ENCODE measurements around the gene MED12L.
A peak's percentile ranks its signal among the peaks of the same experiment; 100 is the strongest.

MED12L gene

DNA sequence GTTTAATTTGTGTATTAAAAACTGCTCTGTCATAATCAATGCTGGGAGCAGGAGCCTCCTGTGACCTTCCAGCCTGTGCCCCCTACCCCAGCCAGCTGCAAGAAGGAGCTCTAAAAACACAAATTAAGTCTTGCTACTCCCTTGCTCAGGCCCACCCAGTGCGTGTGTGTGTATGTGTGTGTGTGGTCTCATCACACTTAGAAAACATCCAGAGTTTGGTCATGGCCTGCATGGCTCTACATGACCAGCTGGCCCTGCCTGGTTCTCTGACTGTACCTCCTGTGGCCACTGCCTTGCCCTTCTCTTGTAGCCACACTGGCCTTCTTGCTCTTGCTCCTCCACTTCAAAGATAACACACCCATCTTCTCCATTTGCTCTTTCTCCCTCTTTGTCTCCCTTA, 179.1 kb downstream of the MED12L start:
- no peak for DNase-seq (ENCODE audit: low read depth, low spot score)
- no peak overlapping the region for H3K9ac ChIP-seq (ENCODE audit: insufficient read length)
- TF ChIP-seq POLR2AphosphoS5 (IDR thresholded peaks at IDR 0.05; ENCODE audit: borderline replicate concordance, low read depth, low read length): no peak
- TF ChIP-seq EZH2 (IDR thresholded peaks at IDR 0.05): no peak
- no peak for TF ChIP-seq FOXP2 (optimal IDR thresholded peaks at IDR 0.05; ENCODE audit: control extremely low read depth, extremely low read length, insufficient read depth)
- H3K4me3 ChIP-seq: no peak overlapping the region
- H3K36me3 ChIP-seq (ENCODE audit: insufficient read depth, low read length): no peaks in the 10 kb centered on the region
- no peak overlapping the region for H3K27ac ChIP-seq
- H3K9me3 ChIP-seq (ENCODE audit: low read depth, low read length): no peaks in the 10 kb centered on the region

DNA sequence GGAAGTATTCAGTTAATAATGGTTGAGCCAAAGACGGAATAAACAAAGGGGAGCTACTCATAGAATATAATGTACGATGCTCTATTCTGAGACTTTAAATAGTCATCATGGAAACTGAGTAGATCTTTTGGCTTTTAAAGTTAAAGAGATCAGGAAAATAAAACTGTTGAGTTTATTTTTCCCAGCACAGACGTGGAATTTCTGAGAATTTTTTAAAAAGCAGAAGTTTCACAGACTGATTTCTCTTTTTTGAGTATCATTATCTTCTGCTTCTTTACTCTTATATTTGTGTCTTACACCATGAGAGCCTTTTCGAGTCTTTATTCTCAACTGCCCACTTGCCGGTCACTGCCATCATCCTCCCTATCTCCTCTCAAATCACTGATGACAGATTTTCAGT, 179.7 kb downstream of the MED12L start:
- Histone ChIP-seq H3K9ac (ENCODE audit: insufficient read length) (no peak overlapping the region), H3K27ac (no peak overlapping the region), H3K36me3 (ENCODE audit: insufficient read depth, low read length) (no peaks in the 10 kb centered on the region), H3K9me3 (ENCODE audit: low read depth, low read length) (no peaks in the 10 kb centered on the region), H3K4me3 (no peak overlapping the region)
- DNase-seq (ENCODE audit: low read depth, low spot score): no peak
- TF ChIP-seq POLR2AphosphoS5 (IDR thresholded peaks at IDR 0.05; ENCODE audit: borderline replicate concordance, low read depth, low read length): no peak
- no peak for TF ChIP-seq FOXP2 (optimal IDR thresholded peaks at IDR 0.05; ENCODE audit: control extremely low read depth, extremely low read length, insufficient read depth)
- no peak for TF ChIP-seq EZH2 (IDR thresholded peaks at IDR 0.05)

DNA sequence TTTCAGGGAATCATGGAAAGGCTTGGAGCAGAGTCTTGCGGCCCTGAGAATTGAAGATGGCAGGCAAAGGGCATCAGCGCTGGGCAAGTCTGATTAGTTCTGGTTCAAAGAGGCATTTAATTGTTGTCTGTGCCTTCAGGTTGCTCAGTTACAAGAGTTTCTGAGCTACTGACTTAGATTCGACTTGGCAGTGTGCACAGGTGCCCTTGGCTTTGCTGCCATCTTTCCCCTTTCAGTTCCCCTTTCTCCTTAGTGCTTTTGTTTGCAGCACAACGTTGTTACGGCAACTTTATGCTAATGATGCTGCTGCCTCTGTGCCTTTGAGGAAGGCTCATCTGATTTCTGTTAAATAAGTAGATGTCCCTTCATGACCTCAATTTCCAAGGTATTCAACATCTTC, 180.4 kb downstream of the MED12L start:
- no peak overlapping the region for H3K4me3 ChIP-seq
- no peak for DNase-seq (ENCODE audit: low read depth, low spot score)
- H3K9me3 ChIP-seq (ENCODE audit: low read depth, low read length): no peaks in the 10 kb centered on the region
- no peaks in the 10 kb centered on the region for H3K36me3 ChIP-seq (ENCODE audit: insufficient read depth, low read length)
- H3K9ac ChIP-seq (ENCODE audit: insufficient read length): no peak overlapping the region
- no peak overlapping the region for H3K27ac ChIP-seq
- TF ChIP-seq EZH2 (IDR thresholded peaks at IDR 0.05) (no peak), POLR2AphosphoS5 (IDR thresholded peaks at IDR 0.05; ENCODE audit: borderline replicate concordance, low read depth, low read length) (no peak), FOXP2 (optimal IDR thresholded peaks at IDR 0.05; ENCODE audit: control extremely low read depth, extremely low read length, insufficient read depth) (no peak)

DNA sequence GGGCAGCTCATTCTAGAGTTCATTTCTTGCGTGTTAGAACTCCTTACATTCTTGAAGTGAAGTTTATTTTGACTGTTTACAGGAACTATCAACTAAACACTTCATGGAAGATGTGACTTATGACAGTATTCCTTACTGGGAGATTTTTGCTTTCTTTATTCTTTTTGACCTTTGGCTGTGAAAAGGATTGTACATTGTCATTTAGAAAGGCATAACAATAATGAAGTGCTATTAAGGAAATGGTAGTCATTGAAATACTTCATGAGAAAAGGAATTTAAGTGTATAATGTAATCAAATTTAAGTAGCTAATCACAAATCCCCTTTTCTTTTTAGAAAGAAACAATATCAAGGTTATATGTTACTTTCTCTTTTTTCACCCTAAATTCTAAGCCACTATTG, 181.6 kb downstream of the MED12L start:
- TF ChIP-seq POLR2AphosphoS5 (IDR thresholded peaks at IDR 0.05; ENCODE audit: borderline replicate concordance, low read depth, low read length): no peak
- no peak for TF ChIP-seq FOXP2 (optimal IDR thresholded peaks at IDR 0.05; ENCODE audit: control extremely low read depth, extremely low read length, insufficient read depth)
- Histone ChIP-seq H3K9ac (ENCODE audit: insufficient read length) (no peak overlapping the region), H3K4me3 (peak overlapping the region; percentile 64), H3K27ac (peak overlapping the region; percentile 89; the same call in 1 of the 2 replicates), H3K9me3 (ENCODE audit: low read depth, low read length) (no peaks in the 10 kb centered on the region), H3K36me3 (ENCODE audit: insufficient read depth, low read length) (no peaks in the 10 kb centered on the region)
- no peak for DNase-seq (ENCODE audit: low read depth, low spot score)

DNA sequence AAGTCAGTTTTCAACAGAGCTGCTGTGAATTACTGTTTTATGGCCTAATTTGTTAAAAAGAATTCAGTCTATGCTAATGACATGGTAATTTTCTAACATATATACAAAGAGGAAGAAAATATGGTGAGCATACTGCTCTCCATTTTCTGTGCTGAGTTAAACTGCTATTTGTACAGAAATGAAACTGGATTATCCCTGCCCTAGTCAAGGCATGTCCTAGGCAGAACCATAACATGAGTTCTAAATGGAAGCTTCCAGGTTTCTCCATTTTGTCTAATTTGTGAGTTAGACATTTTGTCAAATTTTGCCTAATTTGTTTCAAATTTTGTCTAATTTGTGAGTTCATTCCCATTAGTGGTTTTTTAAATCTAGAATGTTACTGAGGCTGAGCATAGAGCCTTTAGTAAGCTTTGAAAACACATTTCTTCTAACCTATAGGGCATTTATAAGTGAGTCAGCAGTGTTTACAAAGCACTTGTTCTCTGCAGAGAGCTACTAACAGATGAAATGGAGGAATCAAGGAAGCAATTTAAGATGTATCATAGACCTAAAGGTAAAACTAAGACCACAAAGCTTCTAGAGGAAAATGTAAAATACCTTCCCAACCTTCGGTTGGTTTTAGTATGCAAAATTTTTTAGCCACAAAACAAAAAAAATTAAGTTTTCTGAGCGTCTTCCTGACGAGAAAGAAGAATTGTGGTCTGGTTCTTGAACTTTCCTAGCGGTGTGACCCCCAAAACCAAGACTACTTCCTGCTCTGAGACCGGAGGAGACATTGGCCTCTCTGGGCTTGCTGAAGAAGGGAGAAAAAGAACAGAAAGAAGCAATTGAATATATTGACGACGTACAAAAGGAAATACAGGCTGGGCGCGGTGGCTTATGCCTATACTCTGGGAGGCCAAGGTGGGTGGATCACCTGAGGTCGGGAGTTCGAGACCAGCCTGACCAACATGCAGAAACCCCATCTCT, 183.1 kb downstream of the MED12L start:
- H3K9ac ChIP-seq (ENCODE audit: insufficient read length): peak overlapping the region; percentile 46
- H3K27ac ChIP-seq: peak overlapping the region; percentile 89
- peak overlapping the region; percentile 46 for H3K4me3 ChIP-seq
- TF ChIP-seq EZH2 (IDR thresholded peaks at IDR 0.05) (no peak), FOXP2 (optimal IDR thresholded peaks at IDR 0.05; ENCODE audit: control extremely low read depth, extremely low read length, insufficient read depth) (no peak), POLR2AphosphoS5 (IDR thresholded peaks at IDR 0.05; ENCODE audit: borderline replicate concordance, low read depth, low read length) (no peak)
- H3K9me3 ChIP-seq (ENCODE audit: low read depth, low read length): no peaks in the 10 kb centered on the region
- no peaks in the 10 kb centered on the region for H3K36me3 ChIP-seq (ENCODE audit: insufficient read depth, low read length)
- no peak for DNase-seq (ENCODE audit: low read depth, low spot score)

DNA sequence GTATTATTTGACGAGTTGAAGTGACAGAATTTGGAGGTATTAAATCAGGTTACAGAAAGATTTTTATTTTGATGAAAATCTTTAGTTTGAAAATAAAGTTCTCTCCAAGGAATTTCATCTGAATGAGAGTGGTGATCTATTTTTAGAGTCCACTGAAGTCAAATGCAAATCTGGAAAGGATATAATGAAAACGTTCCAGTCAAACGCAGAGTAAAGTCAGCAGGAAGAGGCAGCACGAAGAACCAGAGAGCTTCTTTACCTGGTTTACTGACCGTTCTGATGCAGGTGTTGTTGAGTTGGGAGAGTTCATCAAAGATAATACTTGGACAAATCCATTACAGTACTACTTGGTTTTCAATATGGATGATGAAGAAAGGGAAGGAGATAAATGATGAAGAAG, 184.2 kb downstream of the MED12L start:
- Histone ChIP-seq H3K4me3 (no peak overlapping the region), H3K9ac (ENCODE audit: insufficient read length) (no peak overlapping the region), H3K9me3 (ENCODE audit: low read depth, low read length) (no peaks in the 10 kb centered on the region), H3K27ac (no peak overlapping the region), H3K36me3 (ENCODE audit: insufficient read depth, low read length) (no peaks in the 10 kb centered on the region)
- no peak for DNase-seq (ENCODE audit: low read depth, low spot score)
- TF ChIP-seq FOXP2 (optimal IDR thresholded peaks at IDR 0.05; ENCODE audit: control extremely low read depth, extremely low read length, insufficient read depth) (no peak), EZH2 (IDR thresholded peaks at IDR 0.05) (no peak), POLR2AphosphoS5 (IDR thresholded peaks at IDR 0.05; ENCODE audit: borderline replicate concordance, low read depth, low read length) (no peak)

DNA sequence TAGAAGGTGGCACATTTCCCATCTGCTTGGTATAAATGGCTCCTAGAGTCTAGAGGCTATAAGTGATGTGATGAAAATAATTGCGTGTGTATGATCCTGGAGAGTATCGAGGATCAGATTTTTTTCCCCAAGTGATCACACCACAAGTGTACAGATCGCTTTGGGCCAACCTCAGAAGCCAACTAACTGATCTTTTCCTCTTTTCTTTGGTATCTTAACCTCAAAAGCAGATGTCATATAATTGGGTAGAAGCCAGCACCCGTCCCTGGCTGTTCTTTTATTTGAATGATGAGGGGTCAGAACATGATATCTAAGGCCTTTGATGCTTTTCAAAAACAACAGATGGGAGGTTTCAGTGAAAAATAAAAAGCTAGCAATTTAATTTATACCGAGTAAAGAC, 189.6 kb downstream of the MED12L start:
- H3K9me3 ChIP-seq (ENCODE audit: low read depth, low read length): no peaks in the 10 kb centered on the region
- no peak for DNase-seq (ENCODE audit: low read depth, low spot score)
- H3K36me3 ChIP-seq (ENCODE audit: insufficient read depth, low read length): no peaks in the 10 kb centered on the region
- TF ChIP-seq EZH2 (IDR thresholded peaks at IDR 0.05) (no peak), POLR2AphosphoS5 (IDR thresholded peaks at IDR 0.05; ENCODE audit: borderline replicate concordance, low read depth, low read length) (no peak), FOXP2 (optimal IDR thresholded peaks at IDR 0.05; ENCODE audit: control extremely low read depth, extremely low read length, insufficient read depth) (no peak)
- no peak overlapping the region for H3K9ac ChIP-seq (ENCODE audit: insufficient read length)
- H3K27ac ChIP-seq: no peak overlapping the region
- no peak overlapping the region for H3K4me3 ChIP-seq

DNA sequence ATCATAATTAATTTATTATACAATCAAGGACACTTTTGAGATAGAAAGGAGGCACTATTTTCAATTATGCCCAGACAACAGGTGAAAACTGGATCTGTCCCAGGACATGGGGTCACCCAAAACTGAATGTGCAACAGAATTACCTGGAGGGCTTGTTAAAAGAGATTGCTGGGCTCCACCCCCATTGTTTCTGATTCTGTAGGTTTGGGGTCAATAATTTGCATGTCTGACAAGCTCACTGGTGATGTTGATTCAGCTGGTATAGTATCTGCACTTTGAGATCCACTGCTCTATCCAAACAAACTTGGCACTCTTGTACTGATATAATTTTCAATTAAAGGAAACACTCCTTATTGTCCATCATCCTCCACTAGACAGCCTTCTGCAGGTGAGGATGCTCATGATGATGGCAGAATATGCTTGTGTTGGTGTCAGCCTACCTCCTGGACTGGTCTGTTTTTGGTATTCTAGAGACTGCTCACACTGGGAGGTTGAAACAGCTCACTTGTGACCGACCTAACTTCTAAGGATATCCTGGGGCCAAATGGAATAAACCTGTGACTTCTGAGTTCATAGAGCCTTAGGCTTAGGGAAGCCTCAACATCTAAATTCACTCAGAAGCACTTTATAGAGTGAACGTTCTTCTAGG, 190.7 kb downstream of the MED12L start:
- no peaks in the 10 kb centered on the region for H3K36me3 ChIP-seq (ENCODE audit: insufficient read depth, low read length)
- H3K4me3 ChIP-seq: no peak overlapping the region
- H3K9ac ChIP-seq (ENCODE audit: insufficient read length): no peak overlapping the region
- DNase-seq (ENCODE audit: low read depth, low spot score): no peak
- TF ChIP-seq FOXP2 (optimal IDR thresholded peaks at IDR 0.05; ENCODE audit: control extremely low read depth, extremely low read length, insufficient read depth) (no peak), EZH2 (IDR thresholded peaks at IDR 0.05) (no peak), POLR2AphosphoS5 (IDR thresholded peaks at IDR 0.05; ENCODE audit: borderline replicate concordance, low read depth, low read length) (no peak)
- H3K9me3 ChIP-seq (ENCODE audit: low read depth, low read length): no peaks in the 10 kb centered on the region
- H3K27ac ChIP-seq: no peak overlapping the region

Data from SK-N-MC (cell line).